Peyer's patch (tissue), 4 donors: ENCODE data around the gene RNF217. TPM values are rescaled to one million over a fixed set of nuclear protein-coding genes. Genes with fewer than 3 reads are reported as not detected.

Source experiments
- DNase-seq, 3 donors: peaks; one replicate each; pipeline ENCODE4 v3.0.0-alpha.2; 2017 to 2019
- H3K27ac ChIP-seq, 4 donors: fragments of 200-600 bp; sonication (generic); one replicate each; pipeline ENCODE4 v1.5.1; 2016 to 2019
- H3K27me3 ChIP-seq, 2 donors: fragments of 200-600 bp; sonication (generic); one replicate each; pipeline ENCODE4 v1.5.1; 2019
- H3K36me3 ChIP-seq, 3 donors: fragments of 200-600 bp; sonication (generic); one replicate each; pipeline ENCODE4 v1.5.1; 2016 to 2019
- H3K4me1 ChIP-seq, 4 donors: fragments of 200-600 bp; sonication (generic); one replicate each; pipeline ENCODE4 v1.5.1; 2016 to 2019
- H3K4me3 ChIP-seq, 4 donors: fragments of 200-600 bp; sonication (generic); 1 replicate in 3 of 4; 2 replicates in 1 of 4; pipeline ENCODE4 v1.5.1; 2016 to 2019; ENCODE audit warnings: mild to moderate bottlenecking in 1 of 4
- H3K9me3 ChIP-seq, 4 donors: fragments of 200-600 bp; sonication (generic); one replicate each; pipeline ENCODE4 v1.5.1; 2016 to 2019; ENCODE audit warnings: mild to moderate bottlenecking in 1 of 4
- CTCF ChIP-seq, 6 experiments: fragments of 450-650 bp in 4 of 6; fragments of 200-600 bp in 2 of 6; sonication (generic) in 1 of 6; IDR thresholded peaks; one replicate each; pipeline ENCODE4 v1.5.1; 2017 to 2019; ENCODE audit warnings: antibody characterized with exemption in 6 of 6, mild to moderate bottlenecking in 3 of 6, moderate library complexity in 1 of 6
- POLR2A ChIP-seq, 2 donors: fragments of 450-650 bp; IDR thresholded peaks; one replicate each; pipeline ENCODE4 v1.5.1; 2017; ENCODE audit warnings: antibody characterized with exemption in 2 of 2, mild to moderate bottlenecking in 2 of 2, moderate library complexity in 2 of 2
- total RNA-seq, 4 donors: library from RNA; depleted of rRNA; stranded (reverse); fragments of >200 nt; gene quantifications; one replicate each; pipeline ENCODE4 v1.1.0, GENCODE V29; 2016

The RNF217 gene
- total RNA-seq, 4 donors from 2014 or later: 7.4 to 60.1 (median 23.5) TPM

- Histone ChIP-seq H3K36me3 (peaks cover 0 to 7% (median 0%) of the 10 kb centered on the region in 3 donors), H3K9me3 (no peaks in the 10 kb centered on the region), H3K4me3 (no peak overlapping the region), H3K4me1 (no peaks in the 10 kb centered on the region), H3K27me3 (no peaks in the 10 kb centered on the region), H3K27ac (no peak overlapping the region)
- TF ChIP-seq CTCF (IDR thresholded peaks at IDR 0.05) (no peak), POLR2A (IDR thresholded peaks at IDR 0.05) (no peak)
- no peak for DNase-seq
These were observed 124.5 kb downstream of the RNF217 start for GRCh38 chr6:125086716-125087115.

GRCh38 chr6:125088963-125089362 is 126.7 kb downstream of the RNF217 start:
- no peak for TF ChIP-seq POLR2A (IDR thresholded peaks at IDR 0.05)
- TF ChIP-seq CTCF (IDR thresholded peaks at IDR 0.05): no peak

GRCh38 chr6:125094563-125094962 is 132.3 kb downstream of the RNF217 start:
- H3K9me3 ChIP-seq: no peaks in the 10 kb centered on the region
- TF ChIP-seq CTCF (IDR thresholded peaks at IDR 0.05): no peak
- no peak for TF ChIP-seq POLR2A (IDR thresholded peaks at IDR 0.05)
- H3K4me3 ChIP-seq: no peak overlapping the region

More at GRCh38 chr6:125088963-125089362, 126.7 kb downstream of the RNF217 start:
- Histone ChIP-seq H3K27ac (no peak overlapping the region), H3K36me3 (no peaks in the 10 kb centered on the region), H3K27me3 (no peaks in the 10 kb centered on the region), H3K4me3 (no peak overlapping the region), H3K4me1 (no peaks in the 10 kb centered on the region), H3K9me3 (no peaks in the 10 kb centered on the region)
- no peak for DNase-seq

GRCh38 chr6:125095580-125096301 is 133.5 kb downstream of the RNF217 start:
- H3K4me3 ChIP-seq: no peak overlapping the region
- H3K36me3 ChIP-seq: no peaks in the 10 kb centered on the region
- TF ChIP-seq CTCF (IDR thresholded peaks at IDR 0.05): no peak
- TF ChIP-seq POLR2A (IDR thresholded peaks at IDR 0.05): no peak
- H3K4me1 ChIP-seq: peaks cover 0 to 4% (median 0%) of the 10 kb centered on the region in 4 donors
- H3K27ac ChIP-seq: peak overlapping the region in 1 of 4 donors; percentile 16
- no peaks in the 10 kb centered on the region for H3K9me3 ChIP-seq
- no peak for DNase-seq
- H3K27me3 ChIP-seq: no peaks in the 10 kb centered on the region

More at GRCh38 chr6:125094563-125094962, 132.3 kb downstream of the RNF217 start:
- H3K36me3 ChIP-seq: no peaks in the 10 kb centered on the region
- H3K4me1 ChIP-seq: peaks cover 0 to under 1% (median 0%) of the 10 kb centered on the region in 4 donors
- H3K27me3 ChIP-seq: no peaks in the 10 kb centered on the region
- H3K27ac ChIP-seq: no peak overlapping the region
- no peak for DNase-seq

GRCh38 chr6:125097186-125097585 is 134.9 kb downstream of the RNF217 start:
- no peak overlapping the region for H3K4me3 ChIP-seq
- TF ChIP-seq POLR2A (IDR thresholded peaks at IDR 0.05) (no peak), CTCF (IDR thresholded peaks at IDR 0.05) (no peak)
- peaks cover 0 to 4% (median 0%) of the 10 kb centered on the region in 4 donors for H3K4me1 ChIP-seq

More at GRCh38 chr6:125097186-125097585, 134.9 kb downstream of the RNF217 start:
- Histone ChIP-seq H3K9me3 (no peaks in the 10 kb centered on the region), H3K27me3 (no peaks in the 10 kb centered on the region), H3K36me3 (no peaks in the 10 kb centered on the region), H3K27ac (no peak overlapping the region)
- DNase-seq: no peak
